GM18909 (cell line): ENCODE measurements around the gene CGGBP1.

Experiments used
- ATAC-seq: cut with Tn5 transposase; IDR thresholded peaks from one replicate; pipeline ENCODE4 v1.9.1; 2021; ENCODE audit warnings: mild to moderate bottlenecking; ENCODE audit not compliant: unreplicated experiment, poor library complexity

The CGGBP1 gene, protein sequence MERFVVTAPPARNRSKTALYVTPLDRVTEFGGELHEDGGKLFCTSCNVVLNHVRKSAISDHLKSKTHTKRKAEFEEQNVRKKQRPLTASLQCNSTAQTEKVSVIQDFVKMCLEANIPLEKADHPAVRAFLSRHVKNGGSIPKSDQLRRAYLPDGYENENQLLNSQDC

DNA sequence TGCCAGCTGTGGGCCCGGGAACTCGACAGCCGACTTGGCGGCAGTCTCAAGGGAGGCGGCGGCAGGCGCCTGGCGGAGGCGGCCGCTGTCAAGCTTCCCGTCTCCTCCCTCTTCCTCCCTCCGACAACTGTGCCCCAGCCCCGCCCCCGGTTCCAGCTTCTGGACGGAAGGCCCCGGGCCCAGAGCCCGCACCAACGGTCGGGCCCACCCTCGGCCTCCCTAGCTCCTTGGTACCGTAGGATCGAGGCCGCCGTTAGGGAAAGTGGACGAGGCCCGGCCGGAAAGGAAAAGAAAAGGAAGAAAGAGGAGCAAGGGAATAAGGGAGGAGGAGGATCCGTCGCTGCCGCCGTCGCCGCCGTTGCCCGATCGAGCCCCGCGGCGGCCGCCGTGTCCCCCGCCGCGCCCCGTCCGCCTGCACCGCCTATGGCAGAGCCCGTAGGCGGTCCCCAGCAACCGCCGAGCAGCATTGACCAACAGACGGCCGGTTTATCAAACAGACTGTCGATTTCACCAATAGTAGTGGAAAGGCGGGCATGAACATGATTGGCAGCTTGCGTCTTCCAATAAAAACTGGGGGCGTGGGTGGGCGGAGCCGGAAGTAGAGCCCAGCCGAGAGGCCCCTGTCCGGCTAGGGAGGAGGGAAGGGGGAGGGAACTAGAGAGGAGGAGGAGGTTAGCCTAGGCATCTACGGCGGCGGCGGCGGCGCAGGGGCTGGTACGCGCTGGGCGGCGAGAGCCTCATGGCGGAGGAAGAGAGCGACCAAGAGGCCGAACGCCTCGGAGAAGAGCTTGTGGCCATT is at the start of gene CGGBP1, which contains the start of gene ZNF654:
Gene CGGBP1 (minus strand): TSS at position 425 of the 799 bp plus-strand sequence. CDS start 3,029 bp downstream, outside the sequence.
Gene ZNF654 (plus strand): TSS at position 675 of the 799 bp plus-strand sequence. CDS start 65 bp downstream, at position 740.
- peak; percentile 95 for ATAC-seq

DNA sequence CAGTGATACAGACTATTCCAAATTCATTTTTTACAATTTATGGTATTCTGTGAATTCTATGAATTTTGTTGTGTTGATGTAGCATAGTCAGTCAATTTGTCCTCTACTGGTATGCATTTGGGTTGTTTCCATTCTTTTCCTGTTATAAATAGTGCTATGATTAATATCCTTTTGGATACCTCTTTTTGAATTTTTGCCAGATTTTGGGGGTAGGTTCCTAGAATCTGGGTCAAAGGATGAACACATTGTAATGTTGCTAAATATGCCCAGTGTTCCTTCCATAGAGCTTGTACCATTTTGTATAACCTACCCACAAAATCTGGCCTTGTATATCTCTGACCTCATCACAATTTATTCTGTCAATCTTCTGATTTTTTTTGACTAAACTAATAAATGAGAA is 46.5 kb upstream of the CGGBP1 start:
- no peak for ATAC-seq

DNA sequence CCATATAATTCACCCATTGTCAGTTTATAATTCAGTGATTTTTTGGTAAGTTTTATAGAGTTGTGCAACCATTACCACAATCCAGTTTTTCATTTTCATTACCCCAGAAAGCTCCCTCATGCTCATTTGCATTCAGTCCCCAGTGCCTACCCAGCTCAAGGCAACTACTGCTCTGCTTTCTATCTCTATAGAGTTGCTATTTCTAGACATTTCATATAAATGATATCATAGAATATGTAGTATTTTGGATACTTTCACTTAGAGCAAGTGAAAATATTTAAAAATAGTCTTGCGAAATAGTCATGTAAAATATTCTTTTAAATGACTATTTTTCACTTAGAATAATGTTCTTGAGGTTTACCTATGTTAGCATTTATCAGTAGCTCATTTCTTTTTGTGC is 42.3 kb upstream of the CGGBP1 start:
- ATAC-seq: peak; percentile 80

DNA sequence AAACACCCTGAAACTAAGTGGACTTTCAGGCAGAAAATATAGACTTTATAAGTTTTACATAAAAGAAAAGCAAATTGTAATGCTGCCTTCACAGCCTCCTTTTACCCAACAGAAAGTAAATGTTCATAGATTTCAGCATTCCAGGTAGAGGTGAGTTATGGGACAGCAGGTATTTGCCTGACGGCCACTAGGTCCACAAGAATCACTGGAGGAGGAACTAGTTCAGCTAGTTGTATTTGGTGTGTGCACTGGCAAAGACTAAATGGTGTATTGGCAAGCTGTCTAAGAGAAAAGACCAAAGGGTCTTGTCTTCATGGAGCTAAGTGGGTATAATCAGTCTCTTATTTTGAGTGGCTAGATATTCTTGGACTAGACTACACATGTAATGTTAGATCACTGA is 34.5 kb upstream of the CGGBP1 start:
- no peak for ATAC-seq

DNA sequence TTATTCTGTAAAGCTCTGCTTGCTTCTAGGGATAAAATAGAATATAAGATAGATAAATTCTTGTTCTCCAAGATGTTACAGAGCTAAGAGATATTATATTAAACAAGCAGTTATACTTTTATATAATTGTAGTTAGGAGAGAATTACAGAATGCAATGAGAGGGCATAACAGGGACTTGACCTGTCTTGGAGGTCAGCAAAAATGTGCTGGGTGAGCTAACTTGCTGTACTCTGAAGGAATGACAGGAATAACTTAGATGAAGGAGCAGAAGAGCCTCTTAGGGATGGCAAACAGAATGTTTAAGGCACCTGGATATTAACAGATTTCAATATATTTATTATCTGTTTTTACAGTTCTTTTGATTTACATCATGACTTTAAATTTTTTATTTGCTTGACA is 33.5 kb upstream of the CGGBP1 start:
- ATAC-seq: no peak

DNA sequence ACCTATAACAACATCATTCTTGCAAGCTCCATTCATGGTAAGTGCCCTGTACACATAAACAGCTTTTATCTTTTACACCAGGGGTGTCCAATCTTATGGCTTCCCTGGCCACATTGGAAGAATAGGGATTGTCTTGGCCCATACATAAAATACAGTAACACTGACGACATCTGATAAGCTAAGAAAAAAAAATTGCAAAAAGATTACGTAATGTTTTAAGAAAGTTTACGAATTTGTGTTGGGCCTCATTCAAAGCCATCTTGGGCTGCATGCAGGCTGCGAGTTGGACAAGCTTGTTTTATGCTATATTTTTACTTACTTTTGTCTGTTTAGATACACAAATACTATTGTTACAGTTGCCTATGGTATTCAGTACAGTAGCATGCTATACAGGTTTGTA is 31.9 kb upstream of the CGGBP1 start:
- no peak for ATAC-seq

DNA sequence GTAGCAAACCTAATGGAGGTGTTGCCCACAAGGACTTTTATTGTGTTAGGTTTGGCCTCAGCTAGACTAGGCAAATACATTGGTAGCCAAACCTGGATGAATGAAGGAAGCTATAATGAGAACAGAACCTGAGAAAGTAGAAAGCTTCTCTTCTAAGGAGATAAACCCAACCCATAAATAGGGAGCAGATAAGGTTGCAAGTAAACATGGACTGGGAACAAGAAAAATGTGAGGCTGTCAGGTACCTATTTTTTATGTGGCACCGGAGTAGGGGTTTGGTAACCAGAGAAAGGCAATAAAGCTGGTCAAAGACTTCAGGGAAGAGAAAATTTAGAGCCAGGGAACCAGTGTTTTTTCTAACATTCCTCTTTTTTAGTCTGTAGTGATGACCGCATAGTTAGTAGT is 25.3 kb upstream of the CGGBP1 start:
- ATAC-seq: no peak

DNA sequence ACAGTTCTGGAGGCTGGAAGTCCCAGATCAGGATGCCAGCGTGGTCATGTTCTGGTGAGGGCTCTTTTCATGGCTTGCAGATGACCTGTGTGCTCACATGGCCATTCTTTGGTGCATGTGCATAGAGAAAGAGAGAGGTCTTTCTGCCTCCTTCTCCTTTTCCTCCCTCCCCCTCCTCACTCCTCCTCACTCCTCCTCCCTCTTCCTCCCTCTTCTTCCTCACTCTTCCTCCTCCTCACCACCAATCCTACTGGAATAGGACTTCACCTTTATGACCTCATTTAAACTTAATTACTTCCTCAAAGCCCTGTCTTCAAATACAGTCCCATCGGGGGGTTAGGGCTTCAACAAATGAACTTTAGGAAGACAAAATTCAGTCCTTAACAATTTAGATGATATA is 24.0 kb upstream of the CGGBP1 start:
- ATAC-seq: no peak

DNA sequence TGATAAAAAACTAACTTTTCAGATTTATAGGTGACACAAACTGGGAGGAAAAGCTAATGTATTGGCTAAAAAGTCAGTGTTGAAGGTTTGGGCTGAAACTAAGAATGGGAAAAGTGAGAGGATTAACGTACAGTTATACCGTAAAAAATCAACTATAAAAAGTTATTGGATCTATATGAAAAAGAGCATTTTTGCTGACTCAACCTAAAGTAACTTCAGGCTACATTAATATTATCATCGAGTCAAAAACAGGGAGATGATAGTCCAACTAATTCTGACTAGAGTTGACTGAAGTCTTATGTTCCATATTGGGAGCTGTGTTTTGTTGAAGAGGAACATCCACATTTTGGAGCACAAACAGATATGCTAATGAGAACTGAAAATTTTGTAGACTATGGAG is 20.1 kb upstream of the CGGBP1 start:
- ATAC-seq: no peak

DNA sequence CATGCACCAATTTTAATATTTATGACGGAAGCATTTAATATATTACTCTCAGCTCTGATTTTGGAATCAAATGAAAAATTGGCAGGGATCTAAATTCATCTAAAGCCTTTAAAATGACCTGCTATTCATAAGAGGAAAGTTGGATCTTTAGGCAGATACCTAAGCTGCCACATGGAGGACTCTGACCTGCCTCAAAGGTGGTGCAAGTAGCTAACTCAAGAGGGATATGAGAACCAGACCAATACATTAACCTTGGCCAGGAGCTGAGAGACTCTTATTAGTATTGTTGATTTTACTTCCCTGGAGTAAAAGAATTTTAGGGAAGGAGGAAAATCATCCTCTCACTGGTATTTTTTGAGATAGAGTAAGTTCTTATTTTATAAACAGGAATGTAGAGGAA is 17.9 kb upstream of the CGGBP1 start:
- ATAC-seq: no peak

DNA sequence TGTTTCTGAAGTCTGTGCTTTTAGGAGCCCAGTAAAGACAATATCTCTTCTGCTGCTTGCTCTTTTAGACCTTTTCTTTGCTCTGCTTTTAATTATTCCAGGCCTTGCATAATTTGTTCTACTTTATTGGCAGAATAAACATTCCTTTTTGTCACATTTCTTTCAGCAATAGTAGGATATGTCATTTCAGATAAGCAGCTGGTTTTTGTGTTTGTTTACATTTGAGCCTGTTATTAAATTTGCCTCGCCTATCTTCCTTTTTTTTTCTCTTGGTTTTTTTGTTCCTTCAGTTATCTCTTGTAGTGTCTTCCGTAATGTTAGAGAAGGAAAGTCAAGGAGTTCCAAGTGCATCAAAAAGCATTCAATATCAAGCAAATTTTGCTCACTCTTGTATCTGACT is 16.7 kb upstream of the CGGBP1 start:
- ATAC-seq: no peak

DNA sequence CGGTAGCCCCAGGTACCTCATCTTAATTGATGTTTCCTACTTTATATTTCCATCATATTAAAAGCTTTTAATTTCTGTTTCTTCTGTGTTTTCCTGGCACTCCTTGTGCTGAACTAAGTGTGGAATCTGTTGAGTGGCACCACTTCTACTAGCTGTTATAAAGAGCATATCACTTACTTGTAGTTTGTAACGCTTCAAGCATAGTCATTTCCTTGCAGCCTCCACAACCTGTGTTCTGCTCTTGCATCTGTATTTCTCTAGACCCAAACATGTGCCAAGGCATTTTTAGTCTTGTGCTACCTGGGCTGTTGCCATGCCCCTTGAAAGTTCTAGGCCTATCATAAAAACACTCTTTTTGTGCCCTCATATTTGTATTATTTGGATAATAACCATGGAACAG is 16.3 kb upstream of the CGGBP1 start:
- no peak for ATAC-seq

DNA sequence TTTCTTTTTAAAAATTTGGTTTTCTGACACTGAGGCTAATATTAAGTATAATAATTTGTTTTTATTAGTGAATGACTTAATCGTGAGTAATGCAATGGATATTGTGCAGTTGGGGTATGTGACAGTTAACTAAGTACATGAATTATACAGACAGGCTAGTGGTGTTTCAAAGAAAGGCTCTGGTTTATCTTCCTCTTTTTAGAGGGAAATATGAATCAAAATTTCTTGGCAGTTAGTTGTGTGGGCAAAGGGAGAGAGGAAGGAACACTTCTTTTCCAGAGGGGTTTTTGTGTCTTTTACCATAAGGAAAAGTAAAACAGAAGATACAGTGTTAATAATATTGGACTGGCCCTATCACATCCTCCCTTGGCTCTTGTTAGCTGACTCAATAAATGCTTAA is 2.9 kb upstream of the CGGBP1 start:
- ATAC-seq: no peak

DNA sequence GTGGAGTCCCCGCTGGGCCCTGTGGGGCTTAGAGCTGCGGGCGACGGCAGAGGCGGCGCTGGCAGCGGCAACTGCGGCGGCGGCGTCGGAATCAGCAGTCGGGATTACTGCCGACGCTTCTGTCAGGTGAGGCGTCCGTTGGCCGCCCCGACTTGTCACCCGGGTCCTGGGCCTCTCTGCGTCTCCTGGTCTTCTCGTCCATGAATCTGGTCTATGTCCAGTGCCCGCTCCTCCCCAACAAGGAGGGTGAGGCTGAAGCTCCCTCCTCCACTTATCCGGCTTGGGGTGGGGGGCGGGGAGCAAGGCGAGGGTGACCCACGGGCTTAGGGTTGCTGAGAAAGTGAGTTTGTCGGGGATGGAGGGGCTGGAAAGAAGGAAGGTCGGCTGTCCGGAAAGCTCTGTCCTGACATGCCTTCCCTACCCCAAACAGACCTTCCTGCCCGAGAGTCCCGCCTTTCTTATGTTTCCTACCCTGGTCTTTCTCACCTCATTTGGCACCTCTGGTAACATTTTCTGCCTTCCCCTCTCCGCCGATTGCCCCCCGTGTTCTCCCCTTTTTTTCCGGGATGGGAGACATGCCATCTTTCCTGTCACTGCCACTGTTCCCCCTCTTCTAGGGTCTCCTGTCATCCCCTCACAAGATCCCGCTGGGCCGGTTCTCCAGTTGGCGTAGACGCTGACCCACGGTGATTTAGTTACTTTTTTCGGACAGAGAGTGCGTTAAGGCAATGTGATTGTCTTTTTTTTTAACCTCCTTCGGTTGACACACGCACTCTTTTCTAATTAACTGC is 770 bp upstream of the CGGBP1 start:
- peak; percentile 8 for ATAC-seq

DNA sequence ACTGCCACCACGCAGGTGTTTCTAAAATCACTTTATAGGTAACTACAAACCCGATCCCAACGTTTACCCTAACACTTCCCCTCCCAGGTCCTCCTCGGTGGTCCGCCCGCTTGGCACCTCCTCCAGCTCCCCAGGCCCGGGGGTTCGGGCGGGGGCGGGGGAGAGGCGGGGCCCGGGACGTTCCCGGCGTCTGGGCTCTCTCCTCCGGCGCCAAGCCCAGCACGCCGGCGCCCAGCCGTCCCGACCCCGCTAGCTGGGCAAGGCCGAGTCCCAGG is 562 bp downstream of the CGGBP1 start:
- no peak for ATAC-seq

DNA sequence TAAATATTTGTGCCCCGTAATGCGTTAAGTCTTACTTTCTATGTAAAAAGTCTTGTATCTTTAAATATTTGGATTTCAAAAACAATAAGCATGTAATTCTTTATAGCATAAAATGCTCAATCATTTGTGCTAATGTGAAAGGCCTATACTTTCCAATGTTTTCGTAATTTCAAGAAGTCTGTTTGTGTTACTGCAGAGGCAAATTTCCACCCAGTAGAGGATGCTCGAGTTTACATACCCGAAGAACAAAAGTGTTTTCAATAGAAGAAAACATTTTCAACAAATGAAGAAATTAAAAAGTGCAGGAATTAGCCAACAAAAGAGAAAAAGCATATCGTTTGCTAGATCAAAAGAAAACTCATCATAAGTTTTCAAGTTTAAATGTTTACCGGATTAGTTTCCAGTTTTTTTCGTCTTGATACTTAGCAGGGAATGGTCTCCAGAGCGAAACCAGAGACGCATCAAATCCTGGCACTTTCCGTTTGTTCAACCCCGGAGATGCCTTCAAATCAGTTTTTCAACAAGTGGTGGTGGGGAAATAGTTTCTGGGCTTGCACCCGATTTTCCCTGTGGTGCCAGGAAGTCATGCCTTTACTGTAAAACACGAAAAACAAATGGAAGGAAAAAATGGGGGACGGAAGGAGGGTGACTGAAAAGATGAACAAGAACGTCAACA is 1.0 kb downstream of the CGGBP1 start:
- no peak for ATAC-seq

DNA sequence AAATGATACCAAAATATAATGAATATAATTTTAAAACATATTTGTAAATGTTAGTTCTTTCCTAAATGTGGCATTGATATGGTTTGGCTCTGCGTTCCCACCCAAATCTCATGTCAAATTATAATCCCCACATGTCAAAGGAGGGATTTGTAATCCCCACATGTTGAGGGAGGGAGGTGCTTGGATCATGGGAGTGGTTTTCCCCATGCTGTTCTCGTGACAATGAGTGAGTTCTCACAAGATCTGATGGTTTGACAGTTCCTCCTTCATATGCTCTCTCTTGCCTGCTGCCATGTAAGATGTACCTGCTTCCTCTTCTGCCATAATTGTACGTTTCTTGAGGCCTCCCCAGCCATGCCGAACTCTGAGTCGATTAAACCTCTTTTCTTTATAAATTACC is 12.0 kb downstream of the CGGBP1 start:
- no peak for ATAC-seq

DNA sequence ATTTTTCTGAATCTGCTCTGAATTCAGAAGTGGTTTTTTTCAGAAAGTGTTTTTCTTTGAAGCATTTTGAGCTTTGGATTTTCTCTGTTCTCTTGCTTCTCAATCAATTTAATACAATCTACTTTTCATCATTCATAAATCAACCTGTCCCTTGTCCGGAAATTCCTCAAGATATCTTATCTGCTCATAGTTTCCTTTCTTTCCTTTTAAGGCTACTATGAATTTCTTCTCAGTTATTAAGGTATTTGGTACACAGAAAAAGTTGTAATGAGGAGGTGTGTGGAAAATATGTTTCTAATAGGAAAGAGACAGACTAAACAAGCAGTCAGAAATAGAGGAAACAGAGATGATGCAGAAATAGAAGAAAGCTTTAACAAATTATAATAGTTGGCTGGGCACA is 14.4 kb downstream of the CGGBP1 start:
- no peak for ATAC-seq

DNA sequence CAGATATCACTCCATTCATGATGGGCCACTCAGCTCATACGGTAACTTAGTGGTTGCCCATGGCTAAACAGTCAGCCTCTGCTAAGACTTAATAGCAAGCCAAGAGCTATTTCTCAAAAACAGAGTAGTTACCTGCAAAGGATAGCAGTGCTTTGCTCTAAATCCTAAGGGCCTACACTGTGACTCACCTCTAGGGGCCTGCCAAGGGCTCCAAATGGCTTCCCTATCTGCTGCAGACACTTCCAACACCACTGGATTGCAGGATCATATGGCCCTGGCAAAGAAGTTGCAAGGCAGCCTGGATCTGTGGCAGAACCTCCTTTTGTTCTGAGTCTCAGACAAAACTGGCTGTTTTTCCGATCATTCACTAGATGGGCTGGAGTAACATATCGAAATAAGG is 17.8 kb downstream of the CGGBP1 start:
- ATAC-seq: no peak

DNA sequence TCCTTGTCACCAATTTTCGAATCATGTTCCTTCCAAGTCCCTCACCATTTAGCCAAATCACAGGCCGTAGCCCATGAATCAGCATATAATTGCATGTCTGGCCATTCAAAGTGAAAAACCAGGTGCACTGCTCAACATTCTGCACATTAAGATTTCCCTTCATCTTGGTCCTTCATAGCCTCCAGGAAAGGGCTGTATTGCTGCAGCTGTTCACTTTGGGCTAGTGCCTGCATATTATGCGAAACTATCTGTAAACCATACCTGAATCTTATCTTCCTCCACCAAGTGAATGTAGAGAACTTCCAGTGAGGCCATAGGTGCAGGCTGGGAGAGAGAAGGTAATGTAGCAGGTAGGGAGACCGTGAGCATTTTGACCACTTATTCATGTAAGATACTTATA is 18.3 kb downstream of the CGGBP1 start:
- ATAC-seq: no peak

DNA sequence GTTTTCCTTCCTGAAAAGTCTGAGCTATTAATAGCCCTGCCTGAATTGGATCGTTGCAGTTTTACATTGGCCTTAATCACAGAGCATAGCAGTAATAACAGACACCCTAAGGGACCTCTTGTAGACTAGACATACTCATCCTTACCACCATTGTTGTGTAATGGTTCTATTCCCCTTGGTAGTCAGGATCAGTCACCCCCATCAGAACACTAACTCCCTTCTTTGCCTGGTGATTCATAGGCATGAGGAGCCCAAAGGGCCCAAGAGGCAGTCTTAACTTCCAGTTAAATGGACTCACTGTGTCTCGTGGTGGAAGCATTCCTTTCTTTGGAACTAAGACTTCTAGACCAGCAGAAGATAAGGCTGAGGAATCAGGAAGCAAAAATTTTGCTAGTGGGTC is 20.2 kb downstream of the CGGBP1 start:
- ATAC-seq: no peak
